ENCODE data around the gene CAMK1D.

GRCh38 chr10:12375076-12375504, 25.7 kb downstream of the CAMK1D start:
- TF ChIP-seq CTCF (conservative IDR thresholded peaks at IDR 0.05 in 1 of 2, IDR thresholded peaks at IDR 0.05 in 1 of 2; ENCODE audit: extremely low read depth in 1 of 2, insufficient read depth in 1 of 2, low read depth in 1 of 2, low read length in 2 of 2) (no peak), EZH2 (IDR thresholded peaks at IDR 0.05; ENCODE audit: borderline replicate concordance, low read length) (no peak)
